HCT116 (cell line): ENCODE measurements around the gene CARD10. TPM values are rescaled to one million over a fixed set of nuclear protein-coding genes. Genes with fewer than 3 reads are reported as not detected.
"Not testable (repeated sequence)": the region's sequence is repeated elsewhere in the genome, so short reads cannot be mapped to it uniquely, and the experiment has no call there.

Experiments
- ATAC-seq: fragments of 200-7000 bp; cut with Tn5 transposase; 2 replicates; pipeline ENCODE4 v1.9.1; 2020; ENCODE audit warnings: mild to moderate bottlenecking, moderate library complexity
- BruUV-seq: library from RNA; stranded (reverse); fragments of 400-500 nt; replicated peaks from 2 replicates; lab custom pipeline; 2021; lab: Mats Ljungman, UMichigan
- CTCF ChIA-PET: fragments of 300-600 bp; sonication (Branson Sonifier 250); formaldehyde crosslinking; loops from one replicate; lab custom pipeline; 2021; ENCODE audit warnings: antibody characterized with exemption; lab: Charles Lee
- POLR2A ChIA-PET: fragments of 300-600, 350-600 bp; sonication (Branson Sonifier 250); formaldehyde crosslinking; loops from one replicate; lab custom pipeline; 2021; ENCODE audit warnings: antibody characterized with exemption; lab: Charles Lee
- RAD21 ChIA-PET, 2 experiments: fragments of 300-600 bp; sonication (Branson Sonifier 250); formaldehyde crosslinking; loops; one replicate each; lab custom pipeline; 2023; ENCODE audit warnings: low total read pairs in 2 of 2; ENCODE audit not compliant: uncharacterized antibody in 2 of 2, unreplicated experiment in 2 of 2, low non-redundant PET in 1 of 2; lab: Charles Lee
- DNase-seq: peaks from one replicate; pipeline ENCODE4 v3.0.0-alpha.2; 2010; ENCODE audit warnings: low read depth, low spot score
- H2AFZ ChIP-seq: fragments of 200-600 bp; shearing (Covaris generic), sonication (generic); 2 replicates; pipeline ENCODE4 v1.6.1; 2017; ENCODE audit warnings: low read depth, mixed run types, mixed read lengths, antibody characterized with exemption, low read length; ENCODE audit not compliant: poor library complexity, severe bottlenecking
- H3K27ac ChIP-seq: 2 replicates; pipeline ENCODE4 v1.5.1; 2012; ENCODE audit warnings: low read depth, low read length
- H3K27me3 ChIP-seq: fragments of 200-600 bp; sonication (generic); 2 replicates; pipeline ENCODE4 v1.6.1; 2016; ENCODE audit warnings: mixed run types, low read length, mixed read lengths; ENCODE audit not compliant: insufficient read depth
- H3K36me3 ChIP-seq, 2 experiments: fragments of 200-500 bp in 1 of 2; fragments of 200-600 bp in 1 of 2; sonication (Bioruptor generic) in 1 of 2; sonication (generic) in 1 of 2; 2 replicates each; pipeline versions ENCODE4 v1.5.1 to v1.6.1; 2014 to 2016; ENCODE audit warnings: low read length in 2 of 2, inconsistent platforms in 1 of 2, mixed read lengths in 1 of 2, mixed run types in 1 of 2; ENCODE audit not compliant: insufficient read depth in 2 of 2, control insufficient read depth in 1 of 2
- H3K4me1 ChIP-seq, 2 experiments: fragments of 200-600 bp in 1 of 2; sonication (generic) in 1 of 2; 2 replicates each; pipeline versions ENCODE4 v1.5.1 to v1.6.1; 2012 to 2017; ENCODE audit warnings: low read length in 2 of 2, inconsistent platforms in 1 of 2, mild to moderate bottlenecking in 1 of 2, mixed read lengths in 1 of 2, mixed run types in 1 of 2, moderate library complexity in 1 of 2; ENCODE audit not compliant: insufficient read depth in 2 of 2, control insufficient read depth in 1 of 2
- H3K4me2 ChIP-seq: fragments of 200-600 bp; sonication (generic); 2 replicates; pipeline ENCODE4 v1.6.1; 2017; ENCODE audit warnings: mixed run types, low read length, mixed read lengths
- H3K4me3 ChIP-seq, 2 experiments: fragments of 200-600 bp in 1 of 2; sonication (generic) in 1 of 2; replicated peaks in 1 of 2; 2 replicates each; pipeline ENCODE4 v1.5.1; 2011 to 2016; ENCODE audit warnings: low read length in 2 of 2, control low read depth in 1 of 2, low read depth in 1 of 2, mild to moderate bottlenecking in 1 of 2, mixed read lengths in 1 of 2, mixed run types in 1 of 2
- H3K79me2 ChIP-seq: fragments of 200-600 bp; sonication (generic); 2 replicates; pipeline ENCODE4 v1.6.1; 2017; ENCODE audit warnings: mild to moderate bottlenecking, mixed run types, low read length, moderate library complexity, mixed read lengths; ENCODE audit not compliant: insufficient read depth
- H3K9ac ChIP-seq: fragments of 200-600 bp; sonication (generic); 2 replicates; pipeline ENCODE4 v1.6.1; 2016; ENCODE audit warnings: low read length, mixed read lengths
- H3K9me2 ChIP-seq: fragments of 200-600 bp; sonication (generic), shearing (Covaris generic); 2 replicates; pipeline ENCODE4 v1.6.1; 2017; ENCODE audit warnings: mixed run types, mild to moderate bottlenecking, moderate library complexity; ENCODE audit not compliant: insufficient read depth
- H3K9me3 ChIP-seq, 2 experiments: fragments of 200-500 bp in 1 of 2; fragments of 200-600 bp in 1 of 2; sonication (Bioruptor generic) in 1 of 2; sonication (generic) in 1 of 2; 2 replicates each; pipeline ENCODE4 v1.6.1; 2014 to 2017; ENCODE audit warnings: low read length in 2 of 2, mixed read lengths in 2 of 2, inconsistent platforms in 1 of 2, low read depth in 1 of 2, mild to moderate bottlenecking in 1 of 2, mixed run types in 1 of 2, moderate library complexity in 1 of 2; ENCODE audit not compliant: control insufficient read depth in 1 of 2, insufficient read depth in 1 of 2
- H4K20me1 ChIP-seq: fragments of 200-600 bp; sonication (generic), shearing (Covaris generic); 2 replicates; pipeline ENCODE4 v1.6.1; 2017; ENCODE audit warnings: mixed run types, mild to moderate bottlenecking, moderate library complexity; ENCODE audit not compliant: insufficient read depth
- CEBPB ChIP-seq: IDR thresholded peaks from 2 replicates; pipeline ENCODE4 v1.6.1; 2012; ENCODE audit warnings: low read depth
- FOSL1 ChIP-seq: IDR thresholded peaks from 2 replicates; pipeline ENCODE4 v1.6.1; 2012; ENCODE audit warnings: low read depth
- POLR2A ChIP-seq: IDR thresholded peaks from 2 replicates; pipeline ENCODE4 v1.7.0; 2011; ENCODE audit warnings: borderline replicate concordance; ENCODE audit not compliant: insufficient read depth, insufficient read length; ENCODE audit errors: extremely low read depth
- RAD21 ChIP-seq: IDR thresholded peaks from 2 replicates; pipeline ENCODE4 v1.6.1; 2012; ENCODE audit warnings: low read depth, mild to moderate bottlenecking
- SIN3A ChIP-seq: IDR thresholded peaks from 2 replicates; pipeline ENCODE4 v1.6.1; 2012; ENCODE audit warnings: low read depth
- SRF ChIP-seq: IDR thresholded peaks from 2 replicates; pipeline ENCODE4 v1.6.1; 2012; ENCODE audit warnings: low read depth
- ZNF274 ChIP-seq: fragments of 200-500 bp; sonication (Bioruptor generic); IDR thresholded peaks from 2 replicates; pipeline ENCODE4 v1.6.1; 2014; ENCODE audit warnings: mild to moderate bottlenecking, low read depth, low read length, inconsistent platforms
- intact Hi-C: fragments of 100-400 bp; cut with micrococcal nuclease; formaldehyde crosslinking; loops from 2 replicates; pipeline ENCODE4 v1.10.0; 2022
- total RNA-seq: library from RNA; stranded (reverse); gene quantifications from one replicate; pipeline ENCODE4 v1.2.1, GENCODE V29; 2021; ENCODE audit not compliant: unreplicated experiment

Gene CARD10
- total RNA-seq, 1 experiment from 2014 or later = 32.0 TPM

GRCh38 chr22:37529652-37530345 lies 10.6 kb upstream of the CARD10 start:
- ChIA-PET CTCF (no interaction called here), POLR2A (no interaction called here), RAD21 (no interaction called here)
- no peak overlapping the region for H3K4me2 ChIP-seq
- ATAC-seq = no peak
- H2AFZ ChIP-seq = no peak overlapping the region
- TF ChIP-seq CEBPB = no peak
- TF ChIP-seq SIN3A = no peak
- TF ChIP-seq ZNF274 = no peak
- TF ChIP-seq RAD21 = no peak
- TF ChIP-seq SRF = no peak
- TF ChIP-seq FOSL1 = no peak
- no peak for TF ChIP-seq POLR2A
- no peaks in the 10 kb centered on the region for H3K27me3 ChIP-seq
- no peak overlapping the region for H3K27ac ChIP-seq
- no peak overlapping the region for H3K9ac ChIP-seq
- peaks cover 30 to 56% of the 10 kb centered on the region in 2 experiments for H3K4me1 ChIP-seq
- BruUV-seq = no TSS peak
- intact Hi-C loops = no loop called here
- no peaks in the 10 kb centered on the region for H3K9me2 ChIP-seq
- H3K9me3 ChIP-seq = no peaks in the 10 kb centered on the region
- no peak for DNase-seq
- no peaks in the 10 kb centered on the region for H3K36me3 ChIP-seq
- no peak overlapping the region for H3K4me3 ChIP-seq
- no peaks in the 10 kb centered on the region for H4K20me1 ChIP-seq
- no peaks in the 10 kb centered on the region for H3K79me2 ChIP-seq

- DNase-seq, RAD21 ChIA-PET, H3K27ac ChIP-seq, H2AFZ ChIP-seq, H3K27me3 ChIP-seq, H3K9me2 ChIP-seq, ATAC-seq, H3K4me3 ChIP-seq, intact Hi-C loops, BruUV-seq, H3K9me3 ChIP-seq, H3K36me3 ChIP-seq, POLR2A ChIA-PET, H3K9ac ChIP-seq, H4K20me1 ChIP-seq, H3K79me2 ChIP-seq: not testable (repeated sequence)
- CTCF ChIA-PET = interaction anchor here (1.0 to 1.5 kb wide), 3 partner anchors 11 to 211 kb away, joined by 3 read pairs; no protein-coding TSS in a partner anchor
- Histone ChIP-seq H3K4me2 (0 out of 2 replicates have a peak overlapping the region, but pooled peaks have one; percentile 1), H3K4me1 (peaks cover 19 to 51% of the 10 kb centered on the region in 2 experiments)
Measured at GRCh38 chr22:37527952-37528351, 8.7 kb upstream of the CARD10 start.

GRCh38 chr22:37527081-37527752 lies 8.0 kb upstream of the CARD10 start:
- DNase-seq, H3K4me3 ChIP-seq, intact Hi-C loops, POLR2A ChIA-PET, H3K9ac ChIP-seq, BruUV-seq, H3K27ac ChIP-seq, H3K79me2 ChIP-seq, H3K9me2 ChIP-seq, RAD21 ChIA-PET, H4K20me1 ChIP-seq, H3K36me3 ChIP-seq, ATAC-seq, H2AFZ ChIP-seq, H3K27me3 ChIP-seq, H3K9me3 ChIP-seq: not testable (repeated sequence)
- Histone ChIP-seq H3K4me2 (0 out of 2 replicates have a peak overlapping the region, but pooled peaks have one; percentile 1), H3K4me1 (peaks cover 19 to 54% of the 10 kb centered on the region in 2 experiments)
- CTCF ChIA-PET = interaction anchor here (1.0 to 2.7 kb wide), 4 partner anchors 12 to 211 kb away, joined by 3 to 10 read pairs (median 3); no protein-coding TSS in a partner anchor
